ENCODE measurements around the gene DENND4A. TPM values are rescaled to one million over a fixed set of nuclear protein-coding genes. Genes with fewer than 3 reads are reported as not detected.

Gene DENND4A
- total and polyA plus RNA-seq, 2 of the 4 experiments (the other 2 are of a cell fraction), result 4.1 to 17.7 TPM

- no peak overlapping the region for H4K8ac ChIP-seq (ENCODE audit: low read depth in 2 of 2, low read length in 2 of 2)
- no TSS peak for BruUV-seq (replicated peaks)
- H3K4me3 ChIP-seq (ENCODE audit: insufficient read depth, low read depth, low read length), result no peak overlapping the region
- 0 out of 2 replicates have a peak, but pooled peaks cover 2% of the 10 kb centered on the region for H3K4me1 ChIP-seq (ENCODE audit: control insufficient read depth, insufficient read depth, low read length)
- POLR2A ChIA-PET (ENCODE audit: unreplicated experiment), result no interaction called here
- H3K9me1 ChIP-seq (ENCODE audit: insufficient read depth, low read length), result peaks cover 5% of the 10 kb centered on the region; the same call in 1 of the 2 replicates
- H2BK20ac ChIP-seq (ENCODE audit: low read depth, low read length), result no peak overlapping the region
- no peak overlapping the region for H3K27ac ChIP-seq (ENCODE audit: insufficient read depth, low read length)
- TF ChIP-seq ELK1 (IDR thresholded peaks at IDR 0.05; ENCODE audit: borderline replicate concordance, low read depth, low read length) (no peak), MAFK (IDR thresholded peaks at IDR 0.05; ENCODE audit: low read depth, low read length) (no peak), USF2 (IDR thresholded peaks at IDR 0.05; ENCODE audit: low read depth, low read length) (no peak), FOS (IDR thresholded peaks at IDR 0.05; ENCODE audit: low read depth, low read length) (no peak), RAD21 (IDR thresholded peaks at IDR 0.05; ENCODE audit: low read length) (no peak), CEBPB (IDR thresholded peaks at IDR 0.05; ENCODE audit: low read depth, low read length) (no peak), SMC3 (IDR thresholded peaks at IDR 0.05; ENCODE audit: low read depth, low read length) (no peak), MAZ (IDR thresholded peaks at IDR 0.05; ENCODE audit: borderline replicate concordance, low read depth, low read length) (no peak), NFE2L2 (IDR thresholded peaks at IDR 0.05; ENCODE audit: low read depth, low read length) (no peak), CHD1 (IDR thresholded peaks at IDR 0.05; ENCODE audit: low read depth, low read length) (no peak), CTCF (conservative IDR thresholded peaks at IDR 0.05; ENCODE audit: low read depth, low read length) (no peak), RCOR1 (IDR thresholded peaks at IDR 0.05; ENCODE audit: insufficient replicate concordance, low read length) (no peak), BHLHE40 (IDR thresholded peaks at IDR 0.05; ENCODE audit: low read depth, low read length) (no peak), MXI1 (IDR thresholded peaks at IDR 0.05; ENCODE audit: borderline replicate concordance, low read depth, low read length) (no peak), RFX5 (IDR thresholded peaks at IDR 0.05; ENCODE audit: low read depth, low read length) (no peak)
- ATAC-seq (ENCODE audit: low read depth), result no peak
- H3K14ac ChIP-seq (replicated peaks; ENCODE audit: low read depth, low read length), result no peak overlapping the region
- H4K5ac ChIP-seq (ENCODE audit: low read depth, low read length), result no peak overlapping the region
- dilution Hi-C loops (cut with HindIII; ENCODE audit: low sequenced_read_pairs, unreplicated experiment), result no loop called here
- no peak overlapping the region for H3K18ac ChIP-seq (ENCODE audit: low read depth, low read length)
- H3K23ac ChIP-seq (ENCODE audit: low read depth, low read length), result no peak overlapping the region
- no peak overlapping the region for H3K9ac ChIP-seq (ENCODE audit: low read depth, low read length)
- no peak overlapping the region for H2AK5ac ChIP-seq (ENCODE audit: low read depth, low read length)
- WGBS, 2 experiments (ENCODE audit: extremely low coverage in 2 of 2, insufficient read length in 1 of 2), result 100% methylated on average over 1 of the region's 3 CpGs; no CpG with 5 or more reads in 1 of the 2 experiments
- CTCF ChIA-PET, result interaction anchor here (0.6 kb wide), 1 partner anchor 67 kb away, joined by 3 read pairs; no protein-coding TSS in a partner anchor
- no peak overlapping the region for H3K4ac ChIP-seq (ENCODE audit: low read depth, low read length)
- H3K27me3 ChIP-seq (ENCODE audit: control insufficient read depth, insufficient read depth, low read length), result no peaks in the 10 kb centered on the region
- in situ Hi-C loops (cut with MboI; ENCODE audit: low sequenced_read_pairs), result no loop called here
- H3K56ac ChIP-seq (ENCODE audit: extremely low read depth, insufficient read depth, low read length), result no peak overlapping the region
- H3K79me1 ChIP-seq (ENCODE audit: low read depth in 1 of 2, low read length in 2 of 2), result no peaks in the 10 kb centered on the region
- H3K36me3 ChIP-seq (ENCODE audit: control insufficient read depth, insufficient read depth, low read length), result peaks cover 7% of the 10 kb centered on the region
- no peak overlapping the region for H4K91ac ChIP-seq (ENCODE audit: insufficient read depth, low read depth, low read length)
- DNase-seq, result no peak
- no peak overlapping the region for H2BK120ac ChIP-seq (ENCODE audit: low read depth, low read length)
- no peaks in the 10 kb centered on the region for H4K20me1 ChIP-seq (ENCODE audit: insufficient read depth, low read length)
- no peak overlapping the region for H2BK5ac ChIP-seq (ENCODE audit: low read depth, low read length, poor library complexity, severe bottlenecking)
- no peak overlapping the region for H2BK15ac ChIP-seq (ENCODE audit: low read depth, low read length)
- no peak overlapping the region for H2AFZ ChIP-seq (replicated peaks; ENCODE audit: low read length, poor library complexity)
- intact Hi-C loops (cut with micrococcal nuclease), result no loop called here
- no peak overlapping the region for H2AK9ac ChIP-seq (replicated peaks; ENCODE audit: low read depth, low read length, poor library complexity)
- no peak overlapping the region for H3K4me2 ChIP-seq (ENCODE audit: low read depth, low read length)
- H3K9me3 ChIP-seq (ENCODE audit: control insufficient read depth, insufficient read depth, low read length), result no peaks in the 10 kb centered on the region
These were observed 128.6 kb downstream of the DENND4A start for GRCh38 chr15:65663521-65663920.
